ENCODE results near the gene IMP4.

GRCh38 chr2:130345611-130346010 is 2.9 kb downstream of the IMP4 start:
- no peak for TF ChIP-seq POLR2A (IDR thresholded peaks at IDR 0.05; ENCODE audit: low read depth, low read length)
- TF ChIP-seq POLR2AphosphoS5 (IDR thresholded peaks at IDR 0.05; ENCODE audit: low read depth, low read length), result no peak
- TF ChIP-seq TAF1 (IDR thresholded peaks at IDR 0.05; ENCODE audit: low read depth, low read length), result no peak
